Stimulated activated CD8-positive, alpha-beta memory T cell treated with anti-CD3 and anti-CD28 coated beads, Interleukin-7, amount 100 ng/mL, for 24 hours (primary cell): ENCODE measurements around the gene COL1A1.

Experiments
- DNase-seq: peaks from one replicate; pipeline ENCODE4 v3.0.0-alpha.2; 2020; ENCODE audit warnings: low read depth

Gene COL1A1

GRCh38 chr17:50213026-50214022, 11.9 kb upstream of the COL1A1 start:
- no peak for DNase-seq

- no peak for DNase-seq
Measured at GRCh38 chr17:50212121-50212843, 10.9 kb upstream of the COL1A1 start.

GRCh38 chr17:50211249-50212120, 10.1 kb upstream of the COL1A1 start:
- DNase-seq, result no peak

- no peak for DNase-seq
Measured at GRCh38 chr17:50210240-50211225, 9.1 kb upstream of the COL1A1 start.

- no peak for DNase-seq
Measured at GRCh38 chr17:50209472-50210239, 8.2 kb upstream of the COL1A1 start.

- DNase-seq, result no peak
Measured at GRCh38 chr17:50209133-50209471, 7.7 kb upstream of the COL1A1 start.

- no peak for DNase-seq
Measured at GRCh38 chr17:50208611-50209061, 7.2 kb upstream of the COL1A1 start.

GRCh38 chr17:50207792-50208567, 6.5 kb upstream of the COL1A1 start:
- DNase-seq, result no peak

GRCh38 chr17:50207315-50207714, 5.9 kb upstream of the COL1A1 start:
- no peak for DNase-seq

- DNase-seq, result no peak
Measured at GRCh38 chr17:50206604-50207293, 5.3 kb upstream of the COL1A1 start.

- no peak for DNase-seq
Measured at GRCh38 chr17:50205963-50206505, 4.6 kb upstream of the COL1A1 start.

- no peak for DNase-seq
Measured at GRCh38 chr17:50205111-50205962, 3.9 kb upstream of the COL1A1 start.

GRCh38 chr17:50204431-50204830, 3.0 kb upstream of the COL1A1 start:
- no peak for DNase-seq

GRCh38 chr17:50203604-50204345, 2.3 kb upstream of the COL1A1 start:
- no peak for DNase-seq

GRCh38 chr17:50203086-50203485, 1.7 kb upstream of the COL1A1 start:
- DNase-seq, result no peak

- DNase-seq, result peak; percentile 61
Measured at GRCh38 chr17:50200457-50201275, 765 bp downstream of the COL1A1 start.
